HepG2 (cell line): ENCODE data around the gene SCGB3A2. TPM values are rescaled to one million over a fixed set of nuclear protein-coding genes. Genes with fewer than 3 reads are reported as not detected.

Experiments used
- ATAC-seq: fragments of 200-7000 bp; cut with Tn5 transposase; 3 replicates; pipeline ENCODE4 v1.9.1; 2020; ENCODE audit warnings: mild to moderate bottlenecking, moderate library complexity
- BruUV-seq: library from RNA; stranded (reverse); fragments of 400-500 nt; replicated peaks from 2 replicates; lab custom pipeline; 2021; lab: Mats Ljungman, UMichigan
- CTCF ChIA-PET: fragments of 300-600 bp; formaldehyde crosslinking; extraction: SDS; loops from one replicate; lab custom pipeline; 2021; ENCODE audit warnings: low total read pairs, inconsistent platforms, low intra/inter-chr PET ratio; lab: Yijun Ruan, JAX
- POLR2A ChIA-PET: fragments of 350-600 bp; sonication (Branson Sonifier 250); formaldehyde crosslinking; loops from one replicate; lab custom pipeline; 2020; ENCODE audit warnings: antibody characterized with exemption, inconsistent platforms; lab: Yijun Ruan, JAX
- DNase-seq: peaks from one replicate; pipeline ENCODE4 v3.0.0-alpha.2; 2015; ENCODE audit warnings: low spot score
- FAIRE-seq: peaks from 3 replicates; lab custom pipeline; 2011; peaks lifted over from hg19 to GRCh38; lab: Jason Lieb, UNC
- H2AFZ ChIP-seq: one replicate; pipeline ENCODE4 v1.6.1; 2011; ENCODE audit warnings: low read length, inconsistent platforms
- H3K27ac ChIP-seq: fragments of 300-600 bp; 3 replicates; pipeline ENCODE4 v1.8.0; 2011; ENCODE audit warnings: mixed run types, mild to moderate bottlenecking, mixed read lengths, low read length, inconsistent platforms; ENCODE audit not compliant: insufficient read depth; ENCODE audit errors: extremely low read length
- H3K27me3 ChIP-seq, 2 experiments: fragments of 200-600 bp in 1 of 2; 2 replicates in 1 of 2; 3 replicates in 1 of 2; pipeline versions ENCODE4 v1.6.0 to v1.8.0; 2011; ENCODE audit warnings: low read length in 2 of 2, mild to moderate bottlenecking in 2 of 2, moderate library complexity in 2 of 2, inconsistent platforms in 1 of 2; ENCODE audit not compliant: insufficient read depth in 2 of 2, control insufficient read depth in 1 of 2
- H3K36me3 ChIP-seq, 2 experiments: fragments of 200-600 bp in 1 of 2; replicated peaks in 1 of 2; 2 replicates in 1 of 2; 3 replicates in 1 of 2; pipeline versions ENCODE4 v1.5.1 to v1.8.0; 2011; ENCODE audit warnings: low read length in 2 of 2, inconsistent platforms in 1 of 2; ENCODE audit not compliant: insufficient read depth in 2 of 2, control insufficient read depth in 1 of 2
- H3K4me1 ChIP-seq: 2 replicates; pipeline ENCODE4 v1.5.1; 2012; ENCODE audit warnings: low read length, inconsistent platforms; ENCODE audit not compliant: insufficient read depth
- H3K4me2 ChIP-seq: 2 replicates; pipeline ENCODE4 v1.6.0; 2011; ENCODE audit warnings: low read depth, low read length, inconsistent platforms
- H3K4me3 ChIP-seq, 3 experiments: fragments of 200-600 bp in 1 of 3; sonication (generic), shearing (Covaris generic) in 1 of 3; replicated peaks in 1 of 3; 2 replicates each; pipeline ENCODE4 v1.5.1; 2011 to 2016; ENCODE audit warnings: low read length in 3 of 3, inconsistent platforms in 2 of 3, low read depth in 2 of 3, mild to moderate bottlenecking in 2 of 3, control low read depth in 1 of 3, mixed read lengths in 1 of 3; ENCODE audit not compliant: insufficient read depth in 1 of 3
- H3K79me2 ChIP-seq: one replicate; pipeline ENCODE4 v1.6.1; 2011; ENCODE audit warnings: low read length, inconsistent platforms; ENCODE audit not compliant: insufficient read depth
- H3K9ac ChIP-seq: 2 replicates; pipeline ENCODE4 v1.6.0; 2011; ENCODE audit warnings: mild to moderate bottlenecking, low read depth, low read length, inconsistent platforms; ENCODE audit not compliant: insufficient read depth
- H3K9me3 ChIP-seq: 2 replicates; pipeline ENCODE4 v1.5.1; 2012; ENCODE audit warnings: mild to moderate bottlenecking, low read length
- H4K20me1 ChIP-seq: 2 replicates; pipeline ENCODE4 v1.6.0; 2011; ENCODE audit warnings: inconsistent platforms, mild to moderate bottlenecking, low read length, moderate library complexity; ENCODE audit not compliant: insufficient read depth
- FOSL2 ChIP-seq: sonication (generic); formaldehyde crosslinking; IDR thresholded peaks from 2 replicates; pipeline ENCODE4 v1.4.0; 2020; ENCODE audit warnings: missing genetic modification reagents
- GTF2F1 ChIP-seq: fragments of 150-350 bp; IDR thresholded peaks from 2 replicates; pipeline ENCODE4 v1.6.1; 2014; ENCODE audit warnings: low read length
- KLF16 ChIP-seq, 2 experiments: sonication (generic) in 1 of 2; formaldehyde crosslinking in 1 of 2; IDR thresholded peaks; 2 replicates each; pipeline versions ENCODE4 v1.6.1 to v1.8.0; 2016 to 2023; ENCODE audit warnings: missing genetic modification reagents in 2 of 2, missing compliant biosample characterization in 1 of 2
- MED8 ChIP-seq: sonication (generic); formaldehyde crosslinking; IDR thresholded peaks from 2 replicates; pipeline ENCODE4 v1.8.1; 2023; ENCODE audit warnings: mild to moderate bottlenecking, missing genetic modification reagents; ENCODE audit not compliant: insufficient replicate concordance
- MIER2 ChIP-seq: IDR thresholded peaks from 2 replicates; pipeline ENCODE4 v1.6.1; 2016; ENCODE audit warnings: missing biosample characterization, missing genetic modification reagents
- MYNN ChIP-seq: sonication (generic); formaldehyde crosslinking; IDR thresholded peaks from 2 replicates; pipeline ENCODE4 v1.4.0; 2020; ENCODE audit warnings: mild to moderate bottlenecking, low read depth, missing genetic modification reagents
- TEAD2 ChIP-seq: sonication (generic); formaldehyde crosslinking; IDR thresholded peaks from 2 replicates; pipeline ENCODE4 v1.9.0; 2021; ENCODE audit warnings: missing genetic modification reagents
- ZNF317 ChIP-seq: sonication (generic); formaldehyde crosslinking; IDR thresholded peaks from 2 replicates; pipeline ENCODE4 v1.5.0; 2020; ENCODE audit warnings: mild to moderate bottlenecking, missing genetic modification reagents
- ZNF318 ChIP-seq: sonication (generic); formaldehyde crosslinking; IDR thresholded peaks from 2 replicates; pipeline ENCODE4 v1.4.0; 2020; ENCODE audit warnings: mild to moderate bottlenecking, missing genetic modification reagents
- ZNF557 ChIP-seq: sonication (generic); formaldehyde crosslinking; IDR thresholded peaks from 2 replicates; pipeline ENCODE4 v1.4.0; 2020; ENCODE audit warnings: missing genetic modification reagents
- ZNF709 ChIP-seq: sonication (generic); formaldehyde crosslinking; IDR thresholded peaks from 2 replicates; pipeline ENCODE4 v1.5.0; 2020; ENCODE audit warnings: mild to moderate bottlenecking, missing genetic modification reagents
- ZXDC ChIP-seq: sonication (generic); formaldehyde crosslinking; IDR thresholded peaks from 2 replicates; pipeline ENCODE4 v1.5.0; 2020; ENCODE audit warnings: mild to moderate bottlenecking, missing genetic modification reagents
- WGBS: methylation state at CpG from one replicate; pipeline ENCODE4 v1.1.6; 2017; ENCODE audit warnings: low lambda C conversion rate; 5-methylcytosine and 5-hydroxymethylcytosine counted together
- in situ Hi-C: cut with HindIII; loops from 2 replicates; pipeline ENCODE4 v1.10.0; 2017; ENCODE audit warnings: low pct_unique_long_range_greater_than_20kb; ENCODE audit not compliant: extremely low pct_ligation_motif_present
- intact Hi-C: fragments of 100-400 bp; cut with micrococcal nuclease; formaldehyde crosslinking; loops from one replicate; pipeline ENCODE4 v1.10.0; 2022; ENCODE audit not compliant: unreplicated experiment
- polyA plus RNA-seq, 8 experiments: library from polyadenylated mRNA; depleted of rRNA in 3 of 8; stranded (reverse) in 7 of 8; unstranded in 1 of 8; fragments of >200 nt; fragmentation: Illumina TruSeq in 4 of 8; extraction: Trizol in 4 of 8; gene quantifications; 2 replicates each; pipeline versions ENCODE4 v1.2.1 to v1.2.3, GENCODE V29; 2011 to 2016; ENCODE audit warnings: low read depth in 4 of 8, missing spikeins in 1 of 8, mixed read lengths in 1 of 8; ENCODE audit not compliant: insufficient read depth in 1 of 8
- total RNA-seq, 5 experiments: library from RNA; depleted of rRNA; stranded (reverse); fragments of >200 nt; fragmentation: Illumina TruSeq; extraction: Trizol; gene quantifications; 2 replicates each; pipeline ENCODE4 v1.2.3, GENCODE V29; 2016; ENCODE audit warnings: low read depth in 1 of 5

The SCGB3A2 gene
- total and polyA plus RNA-seq, 2 of the 13 experiments (the other 11 are each of a cell fraction or from before 2014, with no cell fraction given), result not detected

GRCh38 chr5:147876626-147877025 is 1.9 kb upstream of the SCGB3A2 start (continued):
- TF ChIP-seq ZNF318 (CRISPR knock-in tag) (no peak), MED8 (CRISPR knock-in tag) (no peak)

- Histone ChIP-seq H3K4me2 (no peak overlapping the region), H3K9ac (no peak overlapping the region), H3K4me3 (no peak overlapping the region), H2AFZ (no peak overlapping the region), H3K9me3 (no peaks in the 10 kb centered on the region), H3K79me2 (no peaks in the 10 kb centered on the region), H3K4me1 (no peaks in the 10 kb centered on the region), H4K20me1 (no peaks in the 10 kb centered on the region), H3K27ac (no peak overlapping the region), H3K27me3 (no peaks in the 10 kb centered on the region; a peak in 1 of 5 replicates), H3K36me3 (no peaks in the 10 kb centered on the region)
- no peak for ATAC-seq
- DNase-seq, result no peak
- ChIA-PET CTCF (no interaction called here), POLR2A (no interaction called here)
- BruUV-seq, result no TSS peak
- FAIRE-seq, result no peak
- intact Hi-C loops, result no loop called here
- in situ Hi-C loops, result no loop called here
- 26% methylated on average over 3 of the region's 3 CpGs for WGBS
- TF ChIP-seq ZNF317 (CRISPR knock-in tag) (no peak), ZXDC (CRISPR knock-in tag) (no peak), TEAD2 (CRISPR knock-in tag) (no peak), MYNN (CRISPR knock-in tag) (no peak), FOSL2 (CRISPR knock-in tag) (no peak), GTF2F1 (no peak), ZNF709 (CRISPR knock-in tag) (no peak), MIER2 (no peak), KLF16 (CRISPR knock-in tag; IDR thresholded peaks at IDR 0.05) (no peak), ZNF557 (CRISPR knock-in tag) (no peak)
Measured at GRCh38 chr5:147879784-147880183, 1.3 kb downstream of the SCGB3A2 start.
